C4-2B (cell line): ENCODE results near the gene TOP3B.

Experiments used
- ZFX ChIP-seq: fragments of 450-650 bp; IDR thresholded peaks from 2 replicates; pipeline ENCODE4 v1.6.1; 2017
- TF ChIP-seq, protein P1 (sequence below): fragments of 450-650 bp; conservative IDR thresholded peaks from 2 replicates; pipeline ENCODE4 v1.5.1; 2017; ENCODE audit warnings: mild to moderate bottlenecking

DNA sequence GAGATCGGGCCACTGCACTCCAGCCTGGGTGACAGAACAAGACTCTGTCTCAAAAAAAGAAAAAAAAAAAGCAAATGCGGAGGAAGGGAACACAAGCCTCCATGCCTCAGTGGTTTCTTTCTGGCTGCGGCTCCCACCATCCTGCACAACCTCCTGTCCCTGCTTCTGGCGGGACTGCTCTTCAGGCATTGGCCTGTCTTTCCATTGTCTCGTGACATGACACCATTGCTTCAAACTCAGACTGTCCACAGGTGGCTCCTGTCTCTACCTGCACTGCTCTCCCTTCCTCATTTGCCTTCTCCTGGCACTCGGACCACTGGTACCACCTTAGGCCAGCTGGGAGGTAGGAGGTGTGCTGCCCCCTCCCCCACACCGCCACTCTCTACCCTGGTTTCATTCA is 19.3 kb downstream of the TOP3B start:
- TF ChIP-seq, protein P1, sequence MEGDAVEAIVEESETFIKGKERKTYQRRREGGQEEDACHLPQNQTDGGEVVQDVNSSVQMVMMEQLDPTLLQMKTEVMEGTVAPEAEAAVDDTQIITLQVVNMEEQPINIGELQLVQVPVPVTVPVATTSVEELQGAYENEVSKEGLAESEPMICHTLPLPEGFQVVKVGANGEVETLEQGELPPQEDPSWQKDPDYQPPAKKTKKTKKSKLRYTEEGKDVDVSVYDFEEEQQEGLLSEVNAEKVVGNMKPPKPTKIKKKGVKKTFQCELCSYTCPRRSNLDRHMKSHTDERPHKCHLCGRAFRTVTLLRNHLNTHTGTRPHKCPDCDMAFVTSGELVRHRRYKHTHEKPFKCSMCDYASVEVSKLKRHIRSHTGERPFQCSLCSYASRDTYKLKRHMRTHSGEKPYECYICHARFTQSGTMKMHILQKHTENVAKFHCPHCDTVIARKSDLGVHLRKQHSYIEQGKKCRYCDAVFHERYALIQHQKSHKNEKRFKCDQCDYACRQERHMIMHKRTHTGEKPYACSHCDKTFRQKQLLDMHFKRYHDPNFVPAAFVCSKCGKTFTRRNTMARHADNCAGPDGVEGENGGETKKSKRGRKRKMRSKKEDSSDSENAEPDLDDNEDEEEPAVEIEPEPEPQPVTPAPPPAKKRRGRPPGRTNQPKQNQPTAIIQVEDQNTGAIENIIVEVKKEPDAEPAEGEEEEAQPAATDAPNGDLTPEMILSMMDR: no peak
- TF ChIP-seq ZFX: no peak
